Hepatocyte (in vitro differentiated cells): ENCODE data around the gene RAB27A. TPM values are rescaled to one million over a fixed set of nuclear protein-coding genes. Genes with fewer than 3 reads are reported as not detected.
A peak's percentile ranks its signal among the peaks of the same experiment; 100 is the strongest.

Source experiments
- DNase-seq: peaks from one replicate; pipeline ENCODE4 v3.0.0-alpha.2; 2016; ENCODE audit warnings: low spot score
- H2AFZ ChIP-seq: fragments of 200-600 bp; sonication (generic); 2 replicates; pipeline ENCODE4 v1.6.0; 2016; ENCODE audit warnings: antibody characterized with exemption, mild to moderate bottlenecking
- H3K27ac ChIP-seq: fragments of 200-600 bp; sonication (generic); 2 replicates; pipeline ENCODE4 v1.5.1; 2016; ENCODE audit warnings: mild to moderate bottlenecking
- H3K27me3 ChIP-seq: fragments of 200-600 bp; sonication (generic); 2 replicates; pipeline ENCODE4 v1.6.1; 2016
- H3K36me3 ChIP-seq: fragments of 200-600 bp; sonication (generic); replicated peaks from 2 replicates; pipeline ENCODE4 v1.5.1; 2016; ENCODE audit warnings: low read depth; ENCODE audit not compliant: insufficient read depth
- H3K4me1 ChIP-seq: fragments of 200-600 bp; sonication (generic); 2 replicates; pipeline ENCODE4 v1.5.1; 2016; ENCODE audit warnings: mild to moderate bottlenecking, moderate library complexity; ENCODE audit not compliant: insufficient read depth
- H3K4me2 ChIP-seq: fragments of 200-600 bp; sonication (generic); 2 replicates; pipeline ENCODE4 v1.6.0; 2016
- H3K4me3 ChIP-seq: fragments of 200-600 bp; sonication (generic); 2 replicates; pipeline ENCODE4 v1.5.1; 2016; ENCODE audit warnings: mild to moderate bottlenecking
- H3K79me2 ChIP-seq: fragments of 200-600 bp; sonication (generic); 2 replicates; pipeline ENCODE4 v1.6.0; 2017; ENCODE audit warnings: mild to moderate bottlenecking
- H3K9me2 ChIP-seq: fragments of 200-600 bp; sonication (generic); replicated peaks from 2 replicates; pipeline ENCODE4 v1.6.0; 2017; ENCODE audit warnings: mild to moderate bottlenecking; ENCODE audit not compliant: insufficient read depth
- H3K9me3 ChIP-seq: fragments of 200-600 bp; sonication (generic); 2 replicates; pipeline ENCODE4 v1.5.1; 2016; ENCODE audit warnings: low read depth, mild to moderate bottlenecking
- H4K20me1 ChIP-seq: fragments of 200-600 bp; sonication (generic); 2 replicates; pipeline ENCODE4 v1.6.0; 2016; ENCODE audit warnings: mild to moderate bottlenecking; ENCODE audit not compliant: insufficient read depth, poor library complexity, severe bottlenecking
- CTCF ChIP-seq: fragments of 200-600 bp; sonication (generic); IDR thresholded peaks from 2 replicates; pipeline ENCODE4 v1.5.1; 2016; ENCODE audit warnings: antibody characterized with exemption, mild to moderate bottlenecking; ENCODE audit not compliant: poor library complexity
- EZH2 ChIP-seq: fragments of 200-600 bp; sonication (generic); IDR thresholded peaks from 2 replicates; pipeline ENCODE4 v1.6.1; 2016; ENCODE audit warnings: antibody characterized with exemption, mild to moderate bottlenecking, borderline replicate concordance
- EZH2phosphoT487 ChIP-seq: fragments of 200-600 bp; sonication (generic); IDR thresholded peaks from one replicate; pipeline ENCODE4 v1.6.1; 2018; ENCODE audit warnings: antibody characterized with exemption, mild to moderate bottlenecking, low read depth, moderate library complexity; ENCODE audit not compliant: unreplicated experiment, severe bottlenecking
- WGBS: methylation state at CpG from one replicate; pipeline ENCODE4 v1.1.6; 2016; ENCODE audit warnings: low lambda C conversion rate; ENCODE audit errors: missing lambda C conversion rate; 5-methylcytosine and 5-hydroxymethylcytosine counted together
- polyA plus RNA-seq: library from polyadenylated mRNA; unstranded; fragments of >200 nt; fragmentation: Nextera tagmentation; extraction: Ambion mirVana; gene quantifications from 2 replicates; pipeline ENCODE4 v1.2.1, GENCODE V29; 2016
- total RNA-seq: library from RNA; depleted of rRNA; stranded (reverse); fragments of >200 nt; gene quantifications from 2 replicates; pipeline ENCODE4 v1.2.3, GENCODE V29; 2014

RAB27A gene
- total and polyA plus RNA-seq, 2 experiments from 2014 or later = 10.5 to 16.6 TPM

- no peak for TF ChIP-seq CTCF
- TF ChIP-seq EZH2 = no peak
- no peak for TF ChIP-seq EZH2phosphoT487
- Histone ChIP-seq H4K20me1 (no peaks in the 10 kb centered on the region), H3K4me3 (no peak overlapping the region), H3K9me3 (no peaks in the 10 kb centered on the region), H3K4me2 (no peak overlapping the region), H2AFZ (no peak overlapping the region), H3K27me3 (no peaks in the 10 kb centered on the region), H3K4me1 (no peaks in the 10 kb centered on the region), H3K79me2 (no peaks in the 10 kb centered on the region), H3K9me2 (no peaks in the 10 kb centered on the region), H3K36me3 (no peaks in the 10 kb centered on the region), H3K27ac (no peak overlapping the region)
- DNase-seq = no peak
- WGBS = 76% methylated on average over 4 of the region's 4 CpGs
Observed at GRCh38 chr15:55204464-55204863, 85.1 kb downstream of the RAB27A start.

- 100% methylated on average over 1 of the region's 1 CpG for WGBS
Observed at GRCh38 chr15:55202206-55202605, 87.4 kb downstream of the RAB27A start.

GRCh38 chr15:55198706-55199105 is 90.9 kb downstream of the RAB27A start:
- WGBS = 90% methylated on average over 3 of the region's 3 CpGs
- Histone ChIP-seq H2AFZ (no peak overlapping the region), H3K4me2 (no peak overlapping the region), H3K9me3 (no peaks in the 10 kb centered on the region), H3K9me2 (no peaks in the 10 kb centered on the region), H3K27me3 (no peaks in the 10 kb centered on the region), H3K36me3 (no peaks in the 10 kb centered on the region), H3K79me2 (peaks cover 29% of the 10 kb centered on the region), H3K27ac (no peak overlapping the region), H3K4me3 (no peak overlapping the region), H3K4me1 (peaks cover 11% of the 10 kb centered on the region), H4K20me1 (peaks cover 21% of the 10 kb centered on the region)
- no peak for TF ChIP-seq EZH2
- no peak for TF ChIP-seq CTCF
- TF ChIP-seq EZH2phosphoT487 = no peak
- no peak for DNase-seq

More at GRCh38 chr15:55202206-55202605, 87.4 kb downstream of the RAB27A start:
- H3K9me3 ChIP-seq = no peaks in the 10 kb centered on the region
- no peaks in the 10 kb centered on the region for H3K79me2 ChIP-seq
- H3K27me3 ChIP-seq = no peaks in the 10 kb centered on the region
- TF ChIP-seq EZH2phosphoT487 (no peak), CTCF (no peak), EZH2 (no peak)
- no peak overlapping the region for H3K27ac ChIP-seq
- H3K4me1 ChIP-seq = no peaks in the 10 kb centered on the region
- DNase-seq = no peak
- no peak overlapping the region for H2AFZ ChIP-seq
- H3K36me3 ChIP-seq = no peaks in the 10 kb centered on the region
- H3K4me3 ChIP-seq = no peak overlapping the region
- no peak overlapping the region for H3K4me2 ChIP-seq
- no peaks in the 10 kb centered on the region for H3K9me2 ChIP-seq
- no peaks in the 10 kb centered on the region for H4K20me1 ChIP-seq

- WGBS = 65% methylated on average over 4 of the region's 4 CpGs
- Histone ChIP-seq H3K36me3 (no peaks in the 10 kb centered on the region), H3K4me3 (peak overlapping the region; percentile 8), H3K27me3 (no peaks in the 10 kb centered on the region), H4K20me1 (peaks cover 28% of the 10 kb centered on the region), H3K27ac (peak overlapping the region; percentile 73), H3K9me3 (no peaks in the 10 kb centered on the region), H3K4me1 (peaks cover 11% of the 10 kb centered on the region), H3K9me2 (no peaks in the 10 kb centered on the region), H3K4me2 (peak overlapping the region; percentile 75), H2AFZ (peak overlapping the region; percentile 83), H3K79me2 (peaks cover 39% of the 10 kb centered on the region)
- no peak for DNase-seq
- TF ChIP-seq CTCF (no peak), EZH2phosphoT487 (no peak), EZH2 (no peak)
Observed at GRCh38 chr15:55197719-55198118, 91.9 kb downstream of the RAB27A start.
